HG03108 (cell line): ENCODE results near the gene ZG16.
"Not testable (repeated sequence)": the region's sequence is repeated elsewhere in the genome, so short reads cannot be mapped to it uniquely, and the experiment has no call there.

Source experiments
- ATAC-seq: cut with Tn5 transposase; IDR thresholded peaks from one replicate; pipeline ENCODE4 v1.9.1; 2021; ENCODE audit warnings: moderate library complexity; ENCODE audit not compliant: unreplicated experiment

Gene ZG16

DNA sequence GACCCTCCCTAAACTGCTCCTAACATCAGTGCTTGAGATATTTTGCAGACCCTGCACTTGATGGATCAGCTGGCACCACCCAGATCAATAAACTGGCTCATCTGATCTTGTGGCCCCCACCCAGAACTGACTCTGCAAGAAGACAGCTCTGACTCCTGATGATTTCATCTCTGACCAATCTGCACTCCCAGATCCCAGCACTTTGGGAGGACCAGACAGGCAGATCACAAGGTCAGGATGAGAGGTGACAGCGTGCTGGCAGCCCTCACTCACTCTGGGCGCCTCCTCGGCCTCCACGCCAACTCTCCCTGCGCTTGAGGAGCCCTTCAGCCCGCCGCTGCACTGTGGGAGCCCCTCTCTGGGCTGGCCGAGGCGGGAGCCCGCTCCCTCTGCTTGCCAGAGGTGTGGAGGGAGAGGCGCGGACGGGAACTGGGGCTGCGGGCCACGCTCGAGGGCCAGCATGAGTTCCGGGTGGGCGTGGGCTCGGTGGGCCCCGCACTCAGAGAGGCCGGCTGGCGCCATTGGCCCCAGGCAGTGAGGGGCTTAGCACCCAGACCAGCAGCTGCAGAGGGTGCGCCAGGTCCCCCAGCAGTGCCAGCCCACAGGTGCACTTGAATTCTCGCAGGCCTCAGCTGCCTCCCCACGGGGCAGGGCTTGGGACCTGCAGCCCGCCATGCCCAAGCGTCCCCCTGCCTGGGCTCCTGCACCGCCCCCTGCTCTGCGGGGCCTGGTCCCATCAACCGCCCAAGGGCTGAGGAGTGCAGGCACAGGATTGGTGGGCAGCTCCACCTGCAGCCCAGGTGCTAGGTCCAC lies 29.9 kb upstream of the ZG16 start:
- ATAC-seq = no peak

DNA sequence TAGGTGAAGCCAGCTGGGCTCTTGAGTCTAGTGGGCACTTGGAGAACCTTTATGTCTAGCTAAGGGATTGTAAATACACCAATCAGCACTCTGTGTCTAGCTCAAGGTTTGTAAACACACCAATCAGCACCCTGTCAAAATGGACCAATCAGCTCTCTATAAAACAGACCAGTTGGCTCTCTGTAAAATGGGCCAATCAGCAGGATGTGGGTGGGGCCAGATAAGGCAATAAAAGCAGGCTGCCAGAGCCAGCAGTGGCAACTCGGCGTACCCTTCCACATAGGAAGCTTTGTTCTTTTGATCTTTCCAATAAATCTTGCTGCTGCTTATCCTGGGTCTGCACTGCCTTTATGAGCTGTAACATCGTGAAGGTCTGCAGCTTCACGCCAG lies 29.3 kb upstream of the ZG16 start:
- ATAC-seq = not testable (repeated sequence)

DNA sequence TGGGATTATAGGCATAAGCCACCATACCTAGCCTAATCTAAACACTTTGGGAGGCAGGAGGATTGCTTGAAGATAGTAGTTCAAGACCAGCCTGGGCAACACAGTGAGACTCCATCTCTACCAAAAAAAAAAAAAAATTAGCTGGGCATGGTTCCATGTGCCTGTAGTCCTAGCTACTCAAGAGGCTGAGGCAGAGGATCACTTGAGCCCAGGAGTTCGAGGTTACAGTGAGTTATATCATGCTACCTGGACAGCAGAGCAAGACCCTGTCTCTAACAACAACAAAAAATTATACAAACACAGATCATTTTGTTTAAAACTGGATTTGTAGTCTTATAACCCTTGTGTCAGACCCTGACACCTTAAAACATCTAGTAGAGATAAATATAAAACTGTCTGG lies 24.5 kb upstream of the ZG16 start:
- no peak for ATAC-seq

GRCh38 chr16:29756654-29757053 lies 21.4 kb upstream of the ZG16 start:
- ATAC-seq = no peak

DNA sequence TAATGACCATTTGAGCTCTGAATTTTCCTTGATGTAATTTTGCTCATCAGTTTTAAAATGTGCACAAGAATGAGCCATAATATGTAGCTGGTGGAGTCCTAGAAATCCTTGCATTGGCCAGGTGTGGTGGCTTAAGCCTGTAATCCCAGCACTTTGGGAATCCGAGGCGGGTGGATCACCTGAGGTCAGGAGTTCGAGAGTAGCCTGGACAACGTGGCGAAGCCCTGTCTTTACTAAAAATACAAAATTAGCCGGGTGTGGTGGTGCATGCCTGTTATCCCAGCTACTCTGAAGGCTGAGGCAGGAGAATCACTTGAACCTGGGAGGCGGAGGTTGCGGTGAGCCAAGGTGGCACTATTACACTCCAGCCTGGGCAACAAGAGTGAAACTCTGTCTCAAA lies 21.0 kb upstream of the ZG16 start:
- ATAC-seq = not testable (repeated sequence)

- ATAC-seq = no peak
Measured at GRCh38 chr16:29757950-29758466, 20.0 kb upstream of the ZG16 start.

DNA sequence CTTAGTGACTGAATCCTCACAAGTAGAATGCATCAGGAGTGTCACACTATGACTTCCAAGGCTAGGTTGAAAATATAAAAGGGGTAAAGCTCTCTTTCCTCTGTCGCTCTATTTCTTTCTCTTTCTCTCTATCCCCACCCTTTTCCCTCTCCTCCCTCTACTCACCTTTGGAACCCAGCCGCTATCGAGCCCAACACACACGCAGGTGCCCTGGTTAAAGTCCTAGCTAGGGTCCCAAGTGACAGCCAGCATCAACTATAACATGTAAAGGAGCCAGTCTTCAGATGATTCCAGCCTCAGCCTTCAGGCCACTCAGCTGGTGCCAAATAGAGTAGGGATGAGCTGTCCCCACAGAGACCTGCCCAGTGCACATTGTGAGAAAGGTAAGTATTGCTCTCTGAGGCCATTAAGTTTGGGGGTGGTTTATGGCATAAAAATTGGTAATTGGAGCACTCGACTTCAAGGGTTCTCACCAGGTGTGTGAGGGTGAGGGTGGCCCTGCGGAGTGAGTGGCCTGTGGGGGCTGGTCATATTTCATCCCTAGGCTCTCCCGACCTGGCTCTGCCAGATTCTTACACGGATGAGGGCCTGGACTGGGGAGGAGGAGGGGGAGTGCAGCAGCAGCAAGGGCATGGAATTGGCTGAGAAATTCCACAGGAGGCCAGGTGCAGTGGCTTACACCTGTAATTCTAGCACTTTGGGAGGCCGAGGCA lies 17.3 kb upstream of the ZG16 start:
- ATAC-seq = no peak

DNA sequence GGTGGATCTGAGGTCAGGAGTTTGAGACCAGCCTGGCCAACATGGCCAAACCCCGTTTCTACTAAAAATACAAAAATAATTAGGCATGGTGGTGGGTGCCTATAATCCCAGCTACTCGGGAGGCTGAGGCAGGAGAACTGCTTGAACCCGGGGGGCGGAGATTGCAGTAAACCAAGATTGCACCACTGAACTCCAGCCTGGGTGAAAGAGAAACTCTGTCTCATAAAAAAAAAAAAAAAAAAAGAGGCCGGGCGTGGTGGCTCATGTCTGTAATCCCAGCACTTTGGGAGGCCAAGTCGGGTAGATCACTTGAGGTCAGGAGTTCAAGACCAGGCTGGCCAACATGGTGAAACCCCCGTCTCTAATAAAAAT lies 16.8 kb upstream of the ZG16 start:
- not testable (repeated sequence) for ATAC-seq

- ATAC-seq = no peak
Measured at GRCh38 chr16:29761882-29762281, 16.2 kb upstream of the ZG16 start.

GRCh38 chr16:29763326-29763725 lies 14.7 kb upstream of the ZG16 start:
- no peak for ATAC-seq

DNA sequence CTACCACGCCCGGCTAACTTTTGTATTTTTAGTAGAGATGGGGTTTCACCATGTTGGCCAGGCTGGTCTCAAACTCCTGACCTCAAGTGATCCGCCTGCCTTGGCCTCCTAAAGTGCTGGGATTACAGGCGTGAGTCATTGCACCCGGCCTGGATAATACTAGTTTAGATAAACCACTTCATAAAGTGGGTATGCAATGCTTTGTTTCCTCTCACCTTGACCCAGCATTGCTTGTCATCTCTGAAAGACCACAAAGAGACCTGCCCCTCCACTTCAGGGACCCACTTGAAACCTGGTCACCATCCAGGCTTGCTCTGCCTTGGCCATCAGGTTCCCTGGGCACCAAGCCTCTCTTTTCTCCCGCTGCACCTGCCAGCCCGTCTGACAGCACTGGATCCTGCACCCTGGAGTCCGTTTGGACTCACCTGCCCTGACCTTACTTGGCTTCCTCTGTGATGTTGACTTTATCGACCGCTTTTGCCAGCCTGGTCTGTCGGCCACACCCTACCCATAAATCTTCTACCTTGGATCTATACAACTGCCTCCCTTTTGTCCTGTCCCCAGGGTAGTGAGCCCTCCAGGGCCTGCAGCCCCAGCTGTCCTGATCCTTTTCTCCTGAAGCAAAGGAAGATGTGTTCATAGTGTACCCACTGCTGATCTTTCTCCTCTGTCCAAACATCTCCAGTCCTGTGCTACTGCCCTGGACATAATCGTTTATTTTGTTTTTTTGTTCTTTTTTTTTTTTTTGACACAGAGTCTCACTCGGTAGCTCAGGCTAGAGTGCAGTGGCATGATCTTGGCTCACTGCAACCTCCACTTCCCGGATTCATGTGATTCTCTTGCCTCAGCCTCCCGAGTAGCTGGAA lies 12.7 kb upstream of the ZG16 start:
- ATAC-seq = no peak

DNA sequence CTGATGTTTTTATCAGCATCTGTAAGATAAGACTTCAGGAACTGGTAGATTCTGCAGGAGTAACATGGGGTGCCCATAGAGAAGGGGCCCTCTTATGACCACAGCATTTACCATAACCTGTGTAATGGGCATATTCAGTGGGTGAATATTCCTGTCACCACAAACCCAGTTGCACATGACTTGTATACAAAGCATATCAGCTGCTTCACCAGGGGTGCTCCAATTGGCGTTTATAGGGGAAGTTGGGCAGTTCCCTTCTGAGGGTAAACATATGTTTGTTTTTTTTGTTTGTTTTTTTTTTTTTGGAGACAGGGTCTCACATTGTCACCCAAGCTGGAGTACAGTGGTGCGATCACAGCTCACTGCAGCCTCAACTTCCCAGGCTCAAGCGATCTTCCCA lies 11.5 kb upstream of the ZG16 start:
- no peak for ATAC-seq

GRCh38 chr16:29767062-29767461 lies 11.0 kb upstream of the ZG16 start:
- ATAC-seq = no peak

- ATAC-seq = no peak
Measured at GRCh38 chr16:29769507-29769906, 8.5 kb upstream of the ZG16 start.

- ATAC-seq = no peak
Measured at GRCh38 chr16:29770250-29770929, 7.7 kb upstream of the ZG16 start.

DNA sequence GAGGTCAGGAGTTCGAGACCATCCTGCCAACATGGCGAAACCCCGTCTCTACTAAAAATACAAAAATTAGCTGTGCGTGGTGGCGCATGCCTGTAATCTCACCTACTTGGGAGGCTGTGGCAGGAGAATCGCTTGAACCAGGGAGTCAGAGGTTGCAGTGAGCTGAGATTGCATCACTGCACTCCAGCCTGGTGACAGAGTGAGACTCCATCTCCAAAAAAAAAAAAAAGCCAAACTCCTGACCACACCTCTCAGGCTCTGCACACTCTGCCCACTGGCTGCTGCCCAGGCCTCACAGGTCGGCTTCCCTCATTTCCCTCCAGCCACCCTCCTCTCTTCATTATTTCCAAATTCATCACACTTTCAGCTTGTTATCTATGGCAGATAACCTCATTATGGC lies 5.7 kb upstream of the ZG16 start:
- not testable (repeated sequence) for ATAC-seq

- no peak for ATAC-seq
Measured at GRCh38 chr16:29774730-29775129, 3.3 kb upstream of the ZG16 start.

GRCh38 chr16:29775742-29776408 lies 2.2 kb upstream of the ZG16 start:
- no peak for ATAC-seq

DNA sequence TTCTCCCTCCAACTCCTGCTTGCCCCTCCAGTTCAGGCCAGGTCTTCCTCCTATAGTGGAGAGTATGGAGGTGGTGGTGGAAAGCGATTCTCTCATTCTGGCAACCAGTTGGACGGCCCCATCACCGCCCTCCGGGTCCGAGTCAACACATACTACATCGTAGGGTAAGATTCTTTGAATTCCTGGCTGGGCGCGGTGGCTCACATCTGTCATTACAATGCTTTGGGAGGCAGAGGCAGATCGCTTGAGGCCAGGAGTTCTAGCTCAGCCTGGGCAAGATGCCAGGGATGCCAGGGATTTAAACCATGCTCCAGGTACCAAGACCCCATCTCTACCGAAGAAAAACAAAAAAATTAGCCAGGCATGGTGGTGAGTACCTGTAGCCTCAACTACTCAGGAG lies 1.4 kb downstream of the ZG16 start:
- ATAC-seq = no peak
